ENCODE measurements around the gene PRDM16. TPM values are rescaled to one million over a fixed set of nuclear protein-coding genes. Genes with fewer than 3 reads are reported as not detected.

Gene PRDM16
- total RNA-seq, 4 donors from 2014 or later: 0.26 to 7.7 (median 0.35) TPM; not detected in 1

DNA sequence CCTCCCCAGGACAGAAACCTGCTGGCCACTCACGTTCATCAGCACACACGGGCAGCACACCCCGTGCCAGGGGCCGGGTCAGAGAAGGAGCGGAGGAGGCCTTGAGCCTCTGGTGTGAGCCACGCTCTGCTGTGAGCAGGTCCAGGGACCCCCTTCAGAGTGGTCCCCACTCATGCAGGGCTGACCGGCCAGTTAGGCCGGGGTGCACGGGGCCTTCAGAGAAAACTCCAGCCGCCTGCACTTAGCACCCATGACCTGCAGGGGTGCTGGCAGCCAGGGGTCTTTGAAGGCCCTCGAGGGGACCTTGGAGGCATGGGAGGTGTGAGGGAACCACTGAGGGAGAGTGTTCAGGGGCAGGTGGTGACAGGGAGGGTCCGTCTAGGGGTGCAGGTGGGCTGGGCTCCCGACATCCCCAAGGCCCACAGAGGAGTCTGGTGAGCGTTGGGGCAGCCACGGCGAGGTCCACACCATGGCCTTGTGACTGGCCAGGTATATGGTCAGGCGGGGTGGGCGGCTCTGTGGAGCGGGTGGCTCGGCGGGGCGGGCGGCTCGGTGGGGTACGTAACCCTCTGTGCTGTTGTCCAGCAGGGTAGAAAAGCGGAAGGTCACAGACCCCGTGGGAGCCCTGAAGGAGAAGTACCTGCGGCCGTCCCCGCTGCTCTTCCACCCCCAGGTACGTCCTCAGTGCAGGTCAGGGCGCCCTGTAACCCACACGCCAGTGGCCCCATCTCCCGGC, 345.1 kb downstream of the PRDM16 start:
- no peak overlapping the region for H3K4me3 ChIP-seq
- no peaks in the 10 kb centered on the region for H3K27me3 ChIP-seq
- TF ChIP-seq, protein P1, sequence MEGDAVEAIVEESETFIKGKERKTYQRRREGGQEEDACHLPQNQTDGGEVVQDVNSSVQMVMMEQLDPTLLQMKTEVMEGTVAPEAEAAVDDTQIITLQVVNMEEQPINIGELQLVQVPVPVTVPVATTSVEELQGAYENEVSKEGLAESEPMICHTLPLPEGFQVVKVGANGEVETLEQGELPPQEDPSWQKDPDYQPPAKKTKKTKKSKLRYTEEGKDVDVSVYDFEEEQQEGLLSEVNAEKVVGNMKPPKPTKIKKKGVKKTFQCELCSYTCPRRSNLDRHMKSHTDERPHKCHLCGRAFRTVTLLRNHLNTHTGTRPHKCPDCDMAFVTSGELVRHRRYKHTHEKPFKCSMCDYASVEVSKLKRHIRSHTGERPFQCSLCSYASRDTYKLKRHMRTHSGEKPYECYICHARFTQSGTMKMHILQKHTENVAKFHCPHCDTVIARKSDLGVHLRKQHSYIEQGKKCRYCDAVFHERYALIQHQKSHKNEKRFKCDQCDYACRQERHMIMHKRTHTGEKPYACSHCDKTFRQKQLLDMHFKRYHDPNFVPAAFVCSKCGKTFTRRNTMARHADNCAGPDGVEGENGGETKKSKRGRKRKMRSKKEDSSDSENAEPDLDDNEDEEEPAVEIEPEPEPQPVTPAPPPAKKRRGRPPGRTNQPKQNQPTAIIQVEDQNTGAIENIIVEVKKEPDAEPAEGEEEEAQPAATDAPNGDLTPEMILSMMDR (IDR thresholded peaks at IDR 0.05): no peak
- no peak for TF ChIP-seq POLR2A (IDR thresholded peaks at IDR 0.05)
- intact Hi-C loops (cut with DNase I; ENCODE audit: low total_unique reads): no loop called here
- no peak for DNase-seq
- H3K4me1 ChIP-seq: no peaks in the 10 kb centered on the region
- H3K27ac ChIP-seq: no peak overlapping the region
- no peaks in the 10 kb centered on the region for H3K9me3 ChIP-seq
- no peaks in the 10 kb centered on the region for H3K36me3 ChIP-seq

DNA sequence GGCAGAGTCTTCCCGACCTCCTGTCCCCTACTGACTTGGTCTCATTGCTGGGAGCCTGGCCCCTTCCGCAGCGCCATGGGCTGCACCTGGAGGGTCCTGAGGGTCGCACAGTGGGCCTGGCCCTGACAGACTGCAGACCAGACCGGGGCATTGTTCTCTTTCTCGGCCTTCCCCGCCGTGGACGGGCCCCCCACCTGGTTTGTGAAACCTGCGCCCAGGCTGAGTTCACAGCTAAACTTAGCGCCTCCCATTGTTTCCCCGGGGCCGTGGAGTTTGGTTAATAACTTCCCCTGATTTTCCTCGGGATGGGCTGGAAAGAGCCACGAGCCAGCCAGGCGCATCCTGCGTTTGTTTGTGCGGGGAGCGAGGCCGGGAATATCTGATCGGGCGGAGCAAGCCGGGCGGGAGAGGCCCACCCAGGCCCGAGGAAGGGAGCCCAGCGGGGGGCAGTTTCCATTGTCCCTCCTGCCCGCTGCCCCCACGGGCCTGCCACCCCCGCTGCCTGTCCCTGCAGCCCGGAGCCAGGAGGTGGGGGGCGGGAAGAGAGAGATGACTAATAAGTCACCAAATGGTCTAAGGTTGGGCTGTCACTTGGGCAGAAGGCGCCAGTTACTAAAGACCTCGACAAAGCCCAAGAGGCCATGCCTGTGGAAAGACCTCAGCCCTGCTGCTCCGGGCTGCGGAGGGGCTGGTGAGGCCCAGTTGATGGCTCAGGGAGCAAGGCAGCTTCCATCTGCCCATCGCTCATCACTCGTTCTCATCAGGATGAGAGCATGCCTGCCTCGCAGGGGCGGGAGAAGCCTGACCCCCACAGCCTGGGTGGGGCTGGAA, 346.5 kb downstream of the PRDM16 start:
- Histone ChIP-seq H3K4me3 (no peak overlapping the region), H3K27me3 (no peaks in the 10 kb centered on the region)
- TF ChIP-seq POLR2A (IDR thresholded peaks at IDR 0.05): no peak
- TF ChIP-seq, protein P1 (IDR thresholded peaks at IDR 0.05): no peak

DNA sequence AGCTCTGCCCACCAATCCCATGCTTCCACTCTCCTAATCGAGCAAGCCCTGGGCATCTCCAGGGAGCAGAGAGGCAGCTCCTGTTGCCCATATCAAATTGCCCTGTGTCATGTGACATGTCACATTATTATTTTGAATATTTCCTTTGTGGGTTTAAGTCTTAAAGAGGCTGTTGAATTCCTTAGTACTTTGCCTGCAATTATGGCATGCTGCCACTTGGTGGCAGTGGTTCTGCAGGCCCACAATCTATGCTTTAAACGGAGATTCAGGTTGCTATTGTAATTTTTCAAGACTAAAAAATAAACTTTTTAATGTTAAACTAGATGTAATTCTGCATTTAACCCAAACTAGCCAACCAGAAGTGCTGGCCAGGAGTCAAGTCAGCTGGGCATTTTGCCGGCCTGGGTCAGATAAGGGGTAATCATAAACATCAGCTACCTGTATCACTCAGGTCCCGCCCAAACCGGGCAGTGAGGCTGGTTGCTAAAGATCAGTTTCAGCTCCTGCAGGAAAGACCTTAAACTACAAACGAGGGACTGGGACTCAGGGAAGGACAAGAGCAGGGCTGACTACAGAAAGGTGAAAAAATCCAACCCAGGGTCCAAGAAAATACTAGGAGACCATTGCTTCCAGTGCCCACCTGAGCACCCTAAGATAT, 348.2 kb downstream of the PRDM16 start:
- no peak overlapping the region for H3K27ac ChIP-seq
- H3K9me3 ChIP-seq: no peaks in the 10 kb centered on the region
- H3K36me3 ChIP-seq: no peaks in the 10 kb centered on the region
- intact Hi-C loops (cut with DNase I; ENCODE audit: low total_unique reads): no loop called here
- DNase-seq: no peak
- H3K27me3 ChIP-seq: no peaks in the 10 kb centered on the region
- TF ChIP-seq, protein P1 (IDR thresholded peaks at IDR 0.05): no peak
- TF ChIP-seq POLR2A (IDR thresholded peaks at IDR 0.05): no peak
- H3K4me3 ChIP-seq: no peak overlapping the region
- H3K4me1 ChIP-seq: no peaks in the 10 kb centered on the region

More for the DNA sequence above, 346.5 kb downstream of the PRDM16 start:
- no peaks in the 10 kb centered on the region for H3K36me3 ChIP-seq
- H3K9me3 ChIP-seq: no peaks in the 10 kb centered on the region
- intact Hi-C loops (cut with DNase I; ENCODE audit: low total_unique reads): no loop called here
- H3K27ac ChIP-seq: no peak overlapping the region
- DNase-seq: peak in 1 of 2 donors; percentile 25
- no peaks in the 10 kb centered on the region for H3K4me1 ChIP-seq

DNA sequence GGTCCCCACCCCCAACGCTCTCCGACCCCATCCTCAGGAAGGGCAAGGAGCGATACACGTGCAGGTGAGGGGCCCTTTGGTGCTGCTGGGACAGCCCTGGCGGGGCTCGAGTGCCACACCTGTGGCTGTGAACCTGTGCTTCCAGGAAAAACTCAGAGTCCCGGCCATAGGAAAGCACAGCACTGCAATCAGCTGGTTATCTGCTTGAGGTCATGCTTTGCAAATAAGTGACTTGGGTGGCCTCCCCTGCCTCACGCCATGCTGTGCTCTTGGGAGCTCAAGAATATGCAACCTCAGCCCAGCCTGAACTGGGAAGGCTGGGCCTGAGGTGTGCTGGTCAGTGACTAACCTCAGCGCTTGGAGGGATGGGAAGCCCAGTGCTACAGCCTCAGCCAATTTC, 348.9 kb downstream of the PRDM16 start:
- H3K27me3 ChIP-seq: no peaks in the 10 kb centered on the region
- intact Hi-C loops (cut with DNase I; ENCODE audit: low total_unique reads): no loop called here

More for the DNA sequence above, 348.9 kb downstream of the PRDM16 start:
- Histone ChIP-seq H3K4me3 (no peak overlapping the region), H3K27ac (no peak overlapping the region), H3K4me1 (no peaks in the 10 kb centered on the region), H3K9me3 (no peaks in the 10 kb centered on the region), H3K36me3 (no peaks in the 10 kb centered on the region)
- TF ChIP-seq POLR2A (IDR thresholded peaks at IDR 0.05): no peak
- TF ChIP-seq, protein P1 (IDR thresholded peaks at IDR 0.05): no peak
- DNase-seq: no peak

All from uterus (tissue), 4 donors.